ENCODE results near the gene MAK.

DNA sequence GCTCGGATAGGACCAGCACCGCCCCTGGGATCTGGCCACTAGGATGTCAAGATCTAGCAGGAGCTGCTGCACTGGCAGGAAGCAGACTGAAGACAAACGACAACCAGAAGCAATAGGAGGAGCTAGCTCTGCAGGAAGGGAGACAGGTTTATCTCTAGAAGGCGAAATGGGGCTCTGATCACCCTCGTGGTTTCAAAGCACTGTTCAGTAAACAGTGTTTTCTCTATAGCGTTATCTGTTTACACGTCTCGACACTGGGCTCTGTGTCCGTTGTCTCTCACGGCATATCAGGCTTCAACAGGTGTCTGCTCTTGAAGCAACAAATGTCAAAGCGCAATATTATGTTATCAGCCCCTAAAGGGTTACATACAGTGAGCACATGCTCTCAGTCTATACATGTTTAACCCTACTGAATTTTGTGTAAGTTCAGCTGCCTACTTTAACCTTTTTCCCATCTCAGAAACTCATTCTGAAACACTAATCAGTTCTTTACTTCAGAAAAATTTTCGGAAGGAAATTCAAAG is 66.9 kb downstream of the MAK start:
- TF ChIP-seq POLR2A (IDR thresholded peaks at IDR 0.05; ENCODE audit: low read depth, low read length), result no peak
- no peak for TF ChIP-seq TAF1 (IDR thresholded peaks at IDR 0.05; ENCODE audit: borderline replicate concordance, low read depth, low read length)
